HUDEP-2 (cell line): ENCODE data around the gene TMEM120B.

Experiments
- DNase-seq, 76 experiments: peaks; one replicate each; lab custom pipeline; 2025; ENCODE audit not compliant: unreplicated experiment in 76 of 76; lab: John Stamatoyannopoulos, UW

TMEM120B gene

DNA sequence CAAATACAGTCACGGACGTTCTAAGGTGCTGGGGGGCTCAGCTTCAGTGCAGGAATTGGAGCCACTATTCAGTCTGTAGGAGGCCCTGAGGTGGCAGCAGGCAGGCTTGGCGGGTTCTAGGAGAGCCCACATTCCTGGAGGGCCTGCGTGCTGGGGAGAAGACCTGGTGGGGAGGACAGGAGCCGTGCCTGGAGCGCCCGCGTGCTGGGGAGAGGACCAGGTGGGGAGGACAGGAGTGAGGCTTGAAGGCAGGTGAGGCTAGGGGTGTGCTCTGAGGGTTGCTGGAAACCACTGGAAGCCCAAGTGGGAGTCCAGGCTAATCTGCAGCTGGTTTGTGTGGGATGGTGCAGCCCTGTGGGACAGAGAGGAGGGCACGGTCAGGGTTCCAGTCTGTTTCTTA is 57.8 kb downstream of the TMEM120B start:
- no peak for DNase-seq

DNA sequence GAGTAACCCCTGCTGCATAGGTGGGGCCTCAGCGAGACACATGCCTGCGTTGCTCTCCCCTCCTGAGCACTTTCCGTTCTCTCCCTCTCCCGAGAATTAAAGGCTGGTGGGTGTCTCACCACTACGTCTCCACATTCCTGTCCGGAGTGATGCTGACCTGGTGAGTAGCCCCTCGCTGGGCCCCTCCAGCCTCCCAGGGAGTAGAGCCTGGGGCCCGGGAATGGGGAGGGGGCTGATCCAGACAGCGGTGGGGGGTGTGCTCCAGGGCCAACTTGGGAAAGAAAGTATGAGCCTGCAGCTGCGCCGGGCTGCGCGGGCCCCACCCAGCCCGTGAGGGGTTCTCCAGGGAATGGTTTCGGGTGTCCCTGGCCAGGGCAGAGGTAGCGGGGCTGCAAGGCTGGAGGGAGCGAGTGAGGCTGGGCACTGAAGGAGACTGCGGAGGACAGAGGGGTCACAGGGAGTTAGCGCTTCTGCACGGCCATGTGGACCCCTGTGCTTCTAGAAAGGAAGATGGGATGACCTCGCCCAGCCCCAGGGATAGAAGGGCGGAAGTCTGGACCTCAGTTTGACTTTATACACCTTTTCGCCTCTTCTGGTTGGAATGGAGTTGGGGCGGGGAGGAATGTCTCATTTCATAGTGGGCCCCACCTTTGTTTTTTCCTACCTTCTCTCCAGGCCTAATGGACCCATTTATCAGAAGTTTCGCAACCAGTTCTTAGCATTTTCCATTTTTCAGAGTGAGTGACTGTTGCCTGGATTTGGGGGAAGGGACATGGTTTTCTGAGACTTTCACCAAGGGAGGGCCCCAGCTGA is 58.5 kb downstream of the TMEM120B start:
- no peak for DNase-seq

- peak in 72 of 76 experiments; percentile 18 to 85 (median 71) for DNase-seq
Observed at GRCh38 chr12:121773011-121773777, 60.6 kb downstream of the TMEM120B start.

- no peak for DNase-seq
Observed at GRCh38 chr12:121774968-121775474, 62.5 kb downstream of the TMEM120B start.

- no peak for DNase-seq
Observed at GRCh38 chr12:121775501-121775900, 62.9 kb downstream of the TMEM120B start.

DNA sequence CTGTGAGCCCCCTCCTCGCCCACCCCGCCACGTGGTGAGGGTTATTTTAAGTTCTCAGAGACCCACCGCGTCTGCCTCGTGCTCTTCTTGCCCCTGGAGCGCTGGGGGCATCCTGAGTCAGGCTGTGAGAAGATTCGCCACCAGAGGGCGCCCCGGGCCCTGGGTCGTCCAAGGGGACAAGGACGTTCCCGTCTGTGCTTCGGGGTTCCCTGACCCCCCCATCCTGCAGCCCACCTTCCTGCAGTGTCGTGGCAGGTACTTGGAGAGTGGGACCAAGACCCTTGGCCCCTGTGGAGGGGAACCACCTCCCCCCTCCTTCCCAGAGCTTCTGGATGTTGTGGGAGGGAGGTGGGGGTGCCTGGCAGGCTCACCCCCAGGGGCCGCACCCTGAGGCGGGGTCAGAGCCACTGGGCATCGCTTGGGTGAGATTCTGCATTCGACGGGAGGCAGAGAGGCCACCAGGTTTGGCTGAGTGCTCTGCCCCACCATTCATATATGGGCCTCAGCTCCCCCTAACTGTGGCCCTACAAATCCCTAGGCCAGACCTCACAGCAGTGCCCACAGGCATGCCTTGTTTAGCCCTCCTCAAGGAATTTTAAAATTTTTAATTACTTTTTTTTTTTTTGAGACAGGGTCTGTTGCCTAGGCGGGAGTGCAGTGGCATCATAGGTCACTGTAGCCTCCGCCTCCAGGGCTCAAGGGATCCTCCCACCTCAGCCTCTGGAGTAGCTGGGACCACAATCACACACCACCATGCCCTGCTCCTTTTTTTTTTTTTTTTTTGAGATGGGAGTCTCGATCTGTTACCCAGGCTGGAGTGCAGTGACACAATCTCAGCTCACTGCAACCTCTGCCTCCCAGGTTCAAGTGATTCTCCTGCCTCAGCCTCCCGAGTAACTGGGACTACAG is 63.9 kb downstream of the TMEM120B start:
- peak in 67 of 76 experiments; percentile 2 to 85 (median 63) for DNase-seq

DNA sequence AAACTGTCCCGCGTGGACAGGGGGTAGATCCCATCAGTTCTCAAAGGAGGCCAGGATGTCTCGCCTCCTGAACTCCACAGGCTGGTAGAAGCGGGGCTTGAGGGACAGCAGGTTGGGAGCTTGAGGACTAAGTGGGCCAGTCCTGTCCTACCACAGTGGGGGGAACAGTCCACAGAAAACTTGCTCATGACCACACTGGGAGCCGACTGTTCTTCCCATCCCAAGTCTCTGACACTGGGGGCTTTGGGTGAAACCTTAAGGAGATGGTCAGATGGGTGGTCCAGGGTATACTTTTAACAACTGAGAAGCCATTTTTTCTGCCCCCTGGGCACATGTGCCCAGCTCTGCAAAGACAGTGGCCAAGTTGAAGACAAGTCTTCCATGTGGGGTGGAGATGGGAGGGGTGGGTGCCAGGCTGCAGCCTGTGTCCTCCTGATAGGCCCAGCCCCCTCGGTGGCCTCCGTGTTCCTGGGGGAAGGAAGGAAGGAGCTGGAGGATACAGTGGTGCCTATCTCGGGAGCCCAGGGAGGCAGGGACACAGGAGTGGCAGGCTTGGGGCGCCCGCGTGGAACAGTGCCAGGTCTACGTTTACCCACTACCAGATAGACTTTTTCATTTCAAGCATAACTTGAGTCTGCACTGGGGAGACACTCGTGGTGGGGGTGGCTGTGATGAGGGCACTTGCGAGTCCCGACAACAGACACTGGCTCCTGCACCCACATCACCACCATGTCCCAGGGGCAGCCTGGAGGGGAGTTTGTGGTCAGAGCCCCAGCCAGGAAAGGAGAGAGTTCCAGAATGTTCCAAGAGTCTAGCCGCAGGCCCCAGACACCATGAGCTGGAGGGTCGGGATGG is 66.2 kb downstream of the TMEM120B start:
- DNase-seq = peak in 52 of 76 experiments; percentile 8 to 69 (median 44)

DNA sequence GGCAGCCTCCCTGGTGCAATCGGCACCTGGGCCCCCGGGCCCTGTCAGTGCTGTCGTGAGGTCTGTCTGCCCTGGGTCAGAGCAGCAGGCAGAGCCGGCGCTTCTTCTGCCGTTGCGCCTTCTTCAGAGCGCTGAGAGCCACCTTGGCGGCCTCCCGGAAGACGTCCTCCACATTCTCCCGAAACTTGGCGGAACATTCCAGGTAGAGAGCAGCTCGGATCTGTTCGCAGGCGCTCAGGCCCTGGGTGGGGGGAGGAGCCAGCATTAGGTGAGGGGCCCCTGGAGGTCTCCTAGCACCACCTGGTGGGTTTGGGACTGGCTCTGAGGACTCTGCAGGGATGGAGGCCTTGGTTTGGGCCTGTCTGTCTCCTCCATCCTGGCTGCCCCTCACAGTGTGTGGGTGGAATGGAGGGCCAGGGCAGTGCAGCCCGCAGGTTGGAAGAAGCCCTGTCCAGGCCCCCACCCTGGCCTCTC is 66.9 kb downstream of the TMEM120B start:
- DNase-seq = no peak

DNA sequence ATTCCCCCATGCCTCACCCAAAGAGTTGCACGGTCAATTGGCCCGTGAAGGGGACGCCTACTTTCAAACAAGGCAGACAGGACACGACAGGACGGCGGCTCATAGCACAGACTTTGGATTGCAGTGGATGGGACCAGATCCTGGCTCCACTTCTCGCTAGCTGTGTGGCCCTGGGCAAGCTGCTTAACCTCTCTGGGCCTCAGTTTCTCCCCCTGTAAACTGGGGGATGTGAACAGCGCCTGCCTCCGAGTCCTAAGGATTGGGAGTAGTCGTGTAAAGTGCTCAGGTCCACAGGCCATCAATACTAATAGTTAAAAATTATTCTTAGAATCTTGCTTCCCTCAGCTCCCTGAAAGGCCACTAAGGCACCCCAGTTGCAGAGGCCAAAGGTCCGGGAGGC is 67.9 kb downstream of the TMEM120B start:
- no peak for DNase-seq

DNA sequence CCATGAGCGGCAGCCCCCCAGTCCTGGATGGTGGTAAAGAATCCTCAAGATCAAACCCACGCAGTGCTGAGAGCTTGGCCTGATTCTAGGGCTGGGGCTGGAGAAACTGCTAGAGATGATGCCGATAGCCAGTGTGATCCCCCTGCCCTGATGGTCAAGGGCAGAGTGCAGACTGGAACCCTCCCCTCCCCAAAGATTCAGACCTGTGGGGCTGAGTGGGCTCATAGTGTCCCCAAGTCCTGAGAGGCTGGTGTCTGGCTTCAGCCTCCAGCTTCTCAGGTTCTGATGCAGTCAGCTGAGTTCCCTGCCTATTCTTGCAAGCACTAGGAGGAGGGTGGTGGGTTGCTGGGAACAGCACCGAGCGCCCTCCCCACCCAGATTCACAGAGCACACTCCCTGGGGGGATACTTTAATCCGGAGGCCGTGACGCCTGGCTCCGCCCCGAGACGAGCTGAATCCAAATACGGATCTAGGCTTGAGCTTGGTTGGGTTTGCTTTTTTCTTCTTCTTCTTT is 69.0 kb downstream of the TMEM120B start:
- DNase-seq = no peak

DNA sequence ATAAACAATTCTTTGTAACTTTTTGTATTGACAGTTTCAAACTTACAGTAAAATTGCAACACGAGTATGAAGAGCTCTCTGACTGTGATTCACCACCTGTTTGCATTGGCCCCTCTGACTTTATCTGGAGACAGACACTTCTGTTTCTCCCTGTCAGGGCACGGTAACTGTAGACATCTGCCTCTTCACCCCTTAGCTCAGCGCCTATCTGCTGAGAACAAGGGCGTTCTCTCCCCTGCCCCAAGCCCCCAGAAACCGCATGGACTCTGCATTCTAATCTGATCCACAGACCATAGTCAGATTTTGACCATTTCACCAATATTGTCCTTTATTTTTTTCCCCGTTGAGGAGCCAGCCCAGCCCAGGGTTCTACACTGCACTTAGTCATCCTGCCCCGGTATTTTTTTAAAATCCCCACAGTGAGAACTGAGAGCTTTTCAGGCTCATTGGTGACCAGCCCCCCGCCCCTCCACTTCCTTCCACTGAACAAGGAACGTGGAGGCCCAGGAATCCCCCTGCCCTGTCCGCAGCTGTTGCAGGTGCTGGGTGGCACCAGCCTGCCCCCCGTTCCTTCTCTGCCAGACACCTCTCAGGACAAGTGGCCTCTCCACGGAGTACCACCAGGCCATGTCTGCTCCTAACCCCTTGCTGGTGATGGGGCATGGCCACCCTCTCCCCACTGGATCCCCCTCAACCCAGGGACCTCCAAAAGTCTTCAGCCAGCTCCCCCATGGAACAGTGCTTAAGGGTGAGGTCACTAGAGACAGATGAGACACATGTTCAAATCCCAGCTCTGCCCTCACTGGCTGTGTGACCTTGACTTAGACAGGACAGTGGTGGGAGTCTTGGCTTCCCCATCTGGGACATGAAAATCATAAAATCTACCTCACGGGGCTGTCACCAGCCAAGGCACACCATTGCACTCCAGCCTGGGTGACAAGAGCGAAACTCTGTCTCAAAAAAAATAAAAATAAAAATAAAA is 69.7 kb downstream of the TMEM120B start:
- DNase-seq = peak in 44 of 76 experiments; percentile 10 to 63 (median 30)

DNA sequence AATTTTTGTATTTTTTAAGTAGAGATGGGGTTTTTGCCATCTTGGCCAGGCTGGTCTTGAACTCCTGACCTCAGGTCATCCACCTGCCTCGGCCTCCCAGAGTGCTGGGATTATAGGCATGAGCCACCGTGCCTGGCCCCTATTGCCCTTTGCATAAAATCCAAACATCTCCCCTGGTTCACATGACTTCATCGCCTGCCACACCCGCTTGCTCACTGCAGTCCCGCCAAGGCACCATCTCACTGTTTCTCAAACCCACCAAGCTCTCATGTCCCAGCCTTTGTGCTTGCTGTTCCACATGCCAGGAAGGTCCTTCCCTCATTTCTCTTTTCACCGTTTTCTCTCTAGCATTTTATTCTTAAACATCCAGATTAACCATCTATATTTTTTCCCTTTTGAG is 71.2 kb downstream of the TMEM120B start:
- DNase-seq = peak in 1 of 76 experiments; percentile 20

DNA sequence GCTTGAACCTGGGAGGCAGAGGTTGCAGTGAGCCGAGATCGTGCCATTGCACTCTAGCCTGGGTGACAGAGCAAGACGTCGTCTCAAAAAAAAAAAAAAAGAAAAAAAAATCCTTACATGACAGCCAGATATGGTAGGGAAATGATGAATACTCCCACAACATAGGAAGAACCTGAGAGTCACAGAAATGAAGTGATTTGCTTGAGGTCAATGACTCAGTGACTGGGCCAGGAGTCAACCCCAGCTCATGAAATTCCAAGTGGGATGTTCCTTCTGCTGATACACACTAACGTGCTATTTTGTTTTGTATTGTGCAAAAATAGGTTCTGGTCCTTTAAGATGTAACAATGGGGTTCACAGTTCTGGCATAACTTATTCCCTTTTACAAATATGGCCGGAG is 71.9 kb downstream of the TMEM120B start:
- no peak for DNase-seq

- DNase-seq = no peak
Observed at GRCh38 chr12:121786440-121786825, 73.9 kb downstream of the TMEM120B start.

GRCh38 chr12:121787063-121788025 is 74.8 kb downstream of the TMEM120B start:
- no peak for DNase-seq

DNA sequence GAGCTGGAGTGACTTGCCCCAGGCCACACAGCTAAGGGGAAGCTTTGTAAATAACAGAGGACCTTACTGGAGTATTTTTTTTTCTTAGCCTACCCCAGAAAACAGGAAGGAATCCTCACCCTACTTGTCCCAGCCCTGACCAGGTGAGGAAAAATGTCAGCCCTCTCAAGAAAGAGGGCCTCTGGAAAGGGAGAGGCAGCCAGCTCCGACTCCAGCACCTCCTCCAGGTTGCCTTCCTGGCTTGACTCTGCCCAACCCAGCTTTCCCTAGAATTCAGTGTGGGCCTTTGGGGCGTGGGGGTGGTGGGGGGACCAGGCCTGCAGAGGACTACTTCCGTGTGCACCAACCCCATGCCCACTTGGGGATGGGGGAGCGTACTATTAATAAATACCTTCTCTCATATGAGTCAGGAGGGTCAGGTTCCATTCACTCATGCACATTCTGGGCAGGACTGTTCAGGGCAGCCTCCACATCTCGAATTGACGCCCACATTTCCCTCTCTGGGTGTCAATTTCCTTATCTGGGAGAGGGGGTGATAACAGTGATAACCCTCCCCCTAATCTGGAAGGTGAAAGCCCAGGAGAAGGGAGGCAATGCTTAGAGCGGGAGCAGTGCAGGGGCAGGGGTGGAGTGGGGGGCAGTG is 75.7 kb downstream of the TMEM120B start:
- no peak for DNase-seq
